Measurements from ENCODE around the gene DGAT2L6.

Gene DGAT2L6

DNA sequence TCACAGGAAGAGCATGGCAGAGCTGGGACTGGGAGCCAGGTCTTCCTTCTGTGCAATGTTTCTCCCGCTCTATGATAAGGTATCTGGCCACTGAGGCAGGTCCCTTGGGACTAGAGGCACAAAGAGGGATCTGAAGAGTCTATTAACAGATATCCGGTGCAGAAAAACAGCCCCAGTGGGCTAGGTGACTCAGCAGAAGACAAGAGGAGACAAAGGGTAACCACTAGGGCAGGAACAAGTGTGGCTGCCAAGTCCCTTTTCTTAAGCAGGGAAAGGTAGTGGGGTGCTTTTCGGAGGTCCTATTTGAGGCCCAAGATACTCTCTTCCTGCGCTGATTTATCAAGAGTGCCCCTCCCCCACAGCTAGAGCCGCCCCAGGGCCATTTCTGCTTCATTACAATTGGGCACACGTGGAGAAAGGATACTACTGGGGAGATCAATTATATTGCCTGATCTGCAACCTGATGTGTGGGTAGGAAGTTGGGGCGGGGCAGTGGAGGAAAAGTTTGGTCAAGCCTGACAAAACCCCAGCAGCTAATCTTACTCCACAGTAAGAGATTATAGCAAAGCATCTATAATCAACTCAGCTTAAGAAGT, at the start of gene DGAT2L6:
TSS of gene DGAT2L6 (plus strand) at position 546 of the 596 bp plus-strand sequence. CDS start 100 bp downstream, outside the sequence.
- DNase-seq (ENCODE audit: low spot score), result no peak

- no peak for DNase-seq (ENCODE audit: low spot score)
Observed at GRCh38 chrX:70128071-70128470, 49.2 kb upstream of the DGAT2L6 start.

DNA sequence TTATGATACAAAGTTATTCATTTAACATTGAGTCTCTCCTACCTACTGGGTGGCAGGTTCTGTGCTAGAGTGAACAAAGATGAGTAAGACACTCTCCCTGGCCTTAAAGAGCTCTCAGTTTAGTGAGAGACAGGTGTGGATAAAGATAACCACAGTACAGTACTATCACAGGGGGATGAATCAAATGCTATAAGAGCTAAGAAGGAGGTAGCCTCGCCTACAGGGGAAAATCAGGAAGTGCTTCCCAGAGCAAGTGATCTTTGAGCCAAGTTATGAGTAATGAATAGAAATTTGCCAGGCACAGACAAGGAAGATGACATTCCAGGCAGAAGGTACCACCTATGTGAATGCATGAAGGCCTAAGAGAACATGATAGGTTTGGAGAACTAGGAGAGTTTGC, 47.5 kb upstream of the DGAT2L6 start:
- no peak for DNase-seq (ENCODE audit: low spot score)

GRCh38 chrX:70132224-70132623, 45.1 kb upstream of the DGAT2L6 start:
- DNase-seq (ENCODE audit: low spot score), result no peak

- no peak for DNase-seq (ENCODE audit: low spot score)
Observed at GRCh38 chrX:70132877-70133302, 44.4 kb upstream of the DGAT2L6 start.

GRCh38 chrX:70133303-70134115, 43.8 kb upstream of the DGAT2L6 start, which contains the start of gene IGBP1:
Gene IGBP1, plus strand, starts transcription at chrX:70133447. Its CDS starts 501 bp downstream, at chrX:70133948.
- DNase-seq (ENCODE audit: low spot score), result peak; percentile 91

- DNase-seq (ENCODE audit: low spot score), result no peak
Observed at GRCh38 chrX:70134116-70134477, 43.2 kb upstream of the DGAT2L6 start.

DNA sequence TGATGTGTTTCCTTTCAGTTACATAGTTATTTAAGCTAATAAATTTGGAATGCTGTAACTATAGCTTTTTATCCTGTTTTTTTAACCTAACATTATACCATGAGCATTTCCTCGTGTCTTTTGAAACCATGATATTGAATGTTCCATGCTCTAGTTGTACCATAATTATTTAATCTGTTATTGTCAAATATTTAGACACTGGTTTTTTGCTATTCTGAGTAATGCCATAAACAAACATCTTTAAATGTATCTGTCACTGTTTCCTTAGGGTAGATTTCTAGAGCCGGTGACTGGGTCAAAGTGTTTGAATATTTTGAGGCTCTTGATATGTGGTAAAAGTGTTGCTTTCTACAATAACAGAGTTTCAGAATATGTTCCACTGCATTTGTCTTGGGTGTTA, 38.7 kb upstream of the DGAT2L6 start:
- DNase-seq (ENCODE audit: low spot score), result no peak

DNA sequence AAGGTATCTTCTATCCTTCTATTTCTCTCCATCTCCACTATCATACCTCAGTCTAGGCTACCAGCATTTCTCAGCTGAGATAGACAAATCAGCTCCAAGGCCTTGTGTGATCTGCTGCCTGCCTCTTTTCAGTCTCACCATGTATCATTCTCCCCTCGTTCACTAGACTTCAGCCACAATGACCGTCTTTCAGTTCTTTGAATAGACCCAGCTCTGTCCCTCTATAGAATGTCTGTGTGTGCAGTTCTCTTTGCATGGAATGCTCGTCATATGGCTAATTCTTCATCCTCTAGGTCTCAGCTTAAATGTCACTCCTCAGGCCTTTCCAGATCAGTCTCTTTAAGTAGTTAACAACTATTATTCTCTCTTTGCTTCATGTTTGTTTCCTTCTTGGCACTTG, 37.5 kb upstream of the DGAT2L6 start:
- DNase-seq (ENCODE audit: low spot score), result peak; percentile 11

- no peak for DNase-seq (ENCODE audit: low spot score)
Observed at GRCh38 chrX:70141373-70141772, 35.9 kb upstream of the DGAT2L6 start.

DNA sequence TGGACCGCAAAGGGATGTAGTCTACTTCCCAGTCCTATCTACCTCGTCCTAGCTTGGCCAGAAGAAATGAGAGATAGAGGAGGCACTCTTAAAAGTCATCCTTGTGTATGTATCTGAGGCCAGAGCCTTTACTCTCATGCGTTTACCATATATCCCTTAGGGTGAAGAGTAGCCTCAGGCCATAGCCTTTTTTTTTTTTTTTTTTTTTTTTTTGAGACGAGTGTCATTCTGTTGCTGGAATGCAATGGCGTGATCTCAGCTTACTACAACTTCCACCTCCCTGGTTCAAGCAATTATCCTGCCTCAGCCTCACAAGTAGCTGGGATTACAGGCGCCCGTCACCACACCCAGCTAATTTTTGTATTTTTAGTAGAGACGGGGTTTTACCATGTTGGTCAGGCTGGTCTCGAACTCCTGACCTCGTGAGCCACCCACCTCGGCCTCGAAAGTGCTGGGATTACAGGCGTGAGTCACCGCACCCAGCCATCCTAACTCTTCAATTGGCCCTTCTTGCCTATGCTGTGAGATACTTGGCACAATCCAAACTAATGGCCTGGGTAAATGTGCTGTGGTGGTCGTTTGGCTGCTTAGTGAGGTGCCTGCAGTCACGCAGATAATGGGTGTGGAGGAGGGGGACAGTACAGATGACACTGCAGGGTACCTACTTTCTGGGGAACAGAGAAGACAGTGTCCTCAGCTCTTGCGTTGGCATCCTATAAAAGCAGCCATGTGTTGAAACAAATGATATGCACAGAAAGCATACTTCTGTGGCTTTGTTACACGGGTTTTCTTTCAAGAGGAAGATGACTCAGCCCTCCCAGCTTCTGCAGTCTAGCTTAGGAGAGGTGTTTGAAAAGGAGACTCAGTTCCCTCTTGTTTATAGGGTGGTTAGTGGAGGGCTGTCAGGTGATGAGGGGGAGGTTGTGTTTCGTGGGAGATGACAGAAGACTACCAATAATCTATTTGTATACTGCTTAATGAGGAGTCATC, 10.4 kb upstream of the DGAT2L6 start:
- DNase-seq (ENCODE audit: low spot score), result peak; percentile 6

DNA sequence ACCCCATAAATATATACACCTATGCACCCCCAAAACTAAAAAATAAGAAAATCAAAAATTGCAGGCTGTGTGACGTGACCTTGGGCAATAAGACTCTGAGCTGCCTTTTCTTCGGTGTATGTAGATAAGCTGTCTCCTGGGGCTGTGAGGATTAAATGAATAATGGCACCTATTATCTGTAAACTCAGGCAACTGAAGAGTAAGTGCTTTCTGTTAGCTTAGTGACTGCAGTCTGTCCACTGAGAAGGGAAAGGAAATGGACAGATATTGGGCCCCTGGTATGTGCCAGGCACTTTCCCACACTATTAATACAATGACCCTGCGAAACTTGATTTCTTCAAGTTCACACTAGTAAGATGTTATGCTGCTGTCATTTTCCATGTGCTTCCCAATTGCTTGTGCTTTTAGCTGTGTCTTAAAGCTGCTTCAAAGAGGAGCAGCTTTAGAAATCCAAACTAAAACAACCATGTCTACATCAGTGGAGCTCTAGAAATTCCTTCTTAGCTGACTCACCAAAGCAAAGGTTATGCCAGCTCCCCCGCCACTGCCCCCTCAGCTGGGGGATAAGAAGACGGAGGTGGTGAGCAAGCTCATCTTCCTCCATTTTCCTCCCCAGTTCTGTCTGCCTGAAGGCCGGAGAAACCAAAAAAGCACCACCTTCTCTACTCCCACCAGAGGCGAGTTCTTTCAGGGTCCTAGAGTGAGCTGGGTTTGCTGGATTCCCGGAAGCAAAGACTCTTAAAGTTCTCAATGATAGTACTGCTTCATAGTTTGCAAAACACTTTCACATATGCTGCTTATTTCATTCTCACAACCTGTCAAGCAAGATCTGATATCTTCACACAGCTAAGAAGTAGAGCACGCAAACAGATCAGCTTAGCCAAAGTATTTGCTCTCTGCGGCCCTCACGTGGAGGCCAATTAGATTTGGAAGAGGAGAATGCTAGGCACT, 8.8 kb upstream of the DGAT2L6 start:
- DNase-seq (ENCODE audit: low spot score), result peak; percentile 30

GRCh38 chrX:70169281-70169680, 8.0 kb upstream of the DGAT2L6 start:
- DNase-seq (ENCODE audit: low spot score), result no peak

- no peak for DNase-seq (ENCODE audit: low spot score)
Observed at GRCh38 chrX:70171624-70172023, 5.7 kb upstream of the DGAT2L6 start.

- no peak for DNase-seq (ENCODE audit: low spot score)
Observed at GRCh38 chrX:70172221-70172620, 5.1 kb upstream of the DGAT2L6 start.

GRCh38 chrX:70172964-70173363, 4.3 kb upstream of the DGAT2L6 start:
- no peak for DNase-seq (ENCODE audit: low spot score)

DNA sequence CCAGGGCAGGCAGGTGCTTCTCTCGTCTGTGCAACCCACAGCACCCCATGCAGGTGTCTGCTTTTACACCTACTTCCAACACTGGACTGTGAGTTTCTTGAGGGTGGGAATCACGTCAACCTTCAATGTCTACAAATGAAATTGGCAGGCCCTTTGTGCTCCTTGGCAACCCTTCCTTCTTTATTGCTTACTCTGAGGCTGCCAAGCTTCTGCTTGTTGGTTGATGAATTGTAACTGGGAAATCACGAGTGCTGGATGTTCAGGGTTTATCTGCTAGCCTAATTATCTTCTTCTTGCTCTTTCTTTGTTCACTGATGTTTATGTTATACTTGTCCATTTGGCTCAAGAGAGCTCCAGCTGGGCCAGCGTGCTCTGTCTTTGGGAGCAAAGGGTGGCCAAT, 2.5 kb upstream of the DGAT2L6 start:
- DNase-seq (ENCODE audit: low spot score), result no peak

DNA sequence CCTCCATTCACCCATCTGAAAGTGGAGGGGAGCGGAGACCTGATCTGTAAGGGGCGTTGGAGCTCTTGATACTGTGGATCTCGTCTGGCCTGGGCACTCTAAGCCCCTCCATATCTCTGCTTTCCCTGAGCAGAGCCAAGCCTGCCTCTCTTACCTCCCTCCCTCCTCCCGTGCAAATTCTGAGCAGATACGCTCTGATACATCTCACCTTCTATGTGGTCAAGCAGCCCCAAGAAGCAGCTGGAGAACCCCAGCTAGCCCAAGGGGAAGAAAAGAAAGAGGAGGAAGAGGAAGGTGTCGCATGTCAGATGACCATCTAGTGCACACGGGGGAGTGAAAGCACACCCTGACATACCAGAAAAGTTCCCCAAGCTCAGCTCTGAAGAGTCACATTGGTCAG, 1.9 kb upstream of the DGAT2L6 start:
- DNase-seq (ENCODE audit: low spot score), result no peak

DNA sequence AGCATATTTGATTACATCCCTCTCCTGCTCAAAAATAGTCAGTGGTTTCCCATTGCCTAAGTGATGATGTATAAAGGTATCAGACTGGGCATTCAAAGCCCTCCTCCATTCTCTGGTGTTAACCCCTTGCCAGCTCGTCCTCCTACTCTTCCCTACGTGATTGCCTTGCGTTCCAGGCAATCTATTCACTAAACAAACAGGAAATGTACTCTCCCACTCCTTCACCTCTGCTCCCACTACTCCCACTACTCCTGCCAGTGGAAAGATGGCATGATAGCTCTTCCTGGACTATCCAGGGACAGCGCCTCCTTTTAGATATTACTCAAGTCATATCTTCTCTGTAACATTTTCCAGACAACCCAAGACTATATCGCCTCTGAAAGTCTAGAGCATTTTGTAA, 5.8 kb downstream of the DGAT2L6 start:
- no peak for DNase-seq (ENCODE audit: low spot score)

DNA sequence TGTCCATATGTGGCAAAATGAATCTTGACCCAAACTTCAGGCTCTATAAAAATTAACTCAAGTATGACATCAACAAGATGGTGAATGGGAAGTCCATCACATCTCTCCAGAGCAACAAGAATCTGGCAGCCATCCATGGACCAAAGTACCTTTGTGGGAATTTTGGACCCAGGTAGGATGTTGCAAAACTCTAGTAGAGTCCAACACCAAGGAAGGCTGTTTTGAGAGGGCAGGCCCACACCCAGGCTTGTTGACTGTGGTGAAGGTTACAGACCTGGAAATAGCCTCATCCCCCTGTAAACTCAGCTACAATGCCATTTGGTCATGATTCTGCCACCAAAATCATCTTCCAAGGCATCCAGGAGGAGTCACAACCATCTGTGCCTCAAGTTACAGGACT, 12.9 kb downstream of the DGAT2L6 start:
- DNase-seq (ENCODE audit: low spot score), result no peak
